GM12878 (cell line): ENCODE data around the gene UST. TPM values are rescaled to one million over a fixed set of nuclear protein-coding genes. Genes with fewer than 3 reads are reported as not detected.

Source experiments
- ATAC-seq: fragments of 200-7000 bp; cut with Tn5 transposase; 3 replicates; pipeline ENCODE4 v1.9.1; 2020; ENCODE audit warnings: mild to moderate bottlenecking, moderate library complexity
- BruUV-seq: library from RNA; stranded (reverse); fragments of 400-500 nt; replicated peaks from 2 replicates; lab custom pipeline; 2021; lab: Mats Ljungman, UMichigan
- CTCF ChIA-PET: fragments of 300-600 bp; sonication (Branson Sonifier 250); formaldehyde crosslinking; extraction: SDS; loops from one replicate; lab custom pipeline; 2021; ENCODE audit warnings: inconsistent platforms; lab: Yijun Ruan, JAX
- POLR2A ChIA-PET: fragments of 350-600 bp; formaldehyde crosslinking; extraction: SDS; loops from one replicate; lab custom pipeline; 2021; ENCODE audit warnings: inconsistent platforms; lab: Charles Lee
- RAD21 ChIA-PET: fragments of 300-600 bp; sonication (Branson Sonifier 250); formaldehyde crosslinking; loops from one replicate; lab custom pipeline; 2023; ENCODE audit warnings: antibody characterized with exemption; ENCODE audit not compliant: unreplicated experiment; lab: Charles Lee
- SMC1A ChIA-PET: fragments of 300-600 bp; sonication (Branson Sonifier 250); formaldehyde crosslinking; loops from one replicate; lab custom pipeline; 2023; ENCODE audit not compliant: unreplicated experiment, uncharacterized antibody; lab: Charles Lee
- DNase-seq: peaks from one replicate; pipeline ENCODE4 v3.0.0-alpha.2; 2011; ENCODE audit warnings: low read depth, low spot score
- FAIRE-seq: peaks from 3 replicates; lab custom pipeline; 2011; peaks lifted over from hg19 to GRCh38; lab: Jason Lieb, UNC
- H2AFZ ChIP-seq: 2 replicates; pipeline ENCODE4 v1.6.0; 2011; ENCODE audit warnings: low read depth, low read length, control low read depth; ENCODE audit not compliant: control insufficient read depth
- H3K27ac ChIP-seq: 2 replicates; pipeline ENCODE4 v1.5.1; 2011; ENCODE audit warnings: control low read depth; ENCODE audit not compliant: control insufficient read depth, insufficient read depth
- H3K27me3 ChIP-seq, 2 experiments: replicated peaks in 1 of 2; 2 replicates each; pipeline versions ENCODE4 v1.6.0 to v1.6.1; 2011; ENCODE audit warnings: low read length in 1 of 2; ENCODE audit not compliant: control insufficient read depth in 2 of 2, insufficient read depth in 2 of 2
- H3K36me3 ChIP-seq, 2 experiments: 2 replicates each; pipeline ENCODE4 v1.5.1; 2011; ENCODE audit warnings: low read length in 1 of 2; ENCODE audit not compliant: control insufficient read depth in 2 of 2, insufficient read depth in 2 of 2
- H3K4me1 ChIP-seq: 2 replicates; pipeline ENCODE4 v1.6.1; 2011; ENCODE audit warnings: mild to moderate bottlenecking, low read length, moderate library complexity, mixed read lengths; ENCODE audit not compliant: control insufficient read depth, insufficient read depth
- H3K4me2 ChIP-seq: 2 replicates; pipeline ENCODE4 v1.6.0; 2011; ENCODE audit warnings: control low read depth; ENCODE audit not compliant: control insufficient read depth, insufficient read depth
- H3K4me3 ChIP-seq: fragments of 200-600 bp; sonication (generic); 2 replicates; pipeline ENCODE4 v1.5.1; 2016
- H3K79me2 ChIP-seq: 2 replicates; pipeline ENCODE4 v1.6.0; 2011; ENCODE audit warnings: low read length; ENCODE audit not compliant: control insufficient read depth, insufficient read depth
- H3K9ac ChIP-seq: 2 replicates; pipeline ENCODE4 v1.8.0; 2011; ENCODE audit warnings: low read length, control low read depth, mixed read lengths; ENCODE audit not compliant: control insufficient read depth, insufficient read depth
- H3K9me3 ChIP-seq: replicated peaks from 3 replicates; pipeline ENCODE4 v1.5.1; 2011; ENCODE audit warnings: mild to moderate bottlenecking, low read length; ENCODE audit not compliant: control insufficient read depth, insufficient read depth
- H4K20me1 ChIP-seq: 2 replicates; pipeline ENCODE4 v1.6.0; 2011; ENCODE audit not compliant: control insufficient read depth, insufficient read depth
- CBX5 ChIP-seq: sonication (generic); IDR thresholded peaks from 2 replicates; pipeline ENCODE4 v1.6.1; 2016; ENCODE audit warnings: low read depth, moderate library complexity, mild to moderate bottlenecking, inconsistent platforms
- MEF2A ChIP-seq: IDR thresholded peaks from 2 replicates; pipeline ENCODE4 v1.6.1; 2011; ENCODE audit warnings: low read depth, mild to moderate bottlenecking, low read length, moderate library complexity; ENCODE audit not compliant: insufficient read depth
- NFXL1 ChIP-seq: fragments of 450-650 bp; IDR thresholded peaks from 2 replicates; pipeline ENCODE4 v1.6.1; 2017; ENCODE audit warnings: antibody characterized with exemption, mild to moderate bottlenecking, borderline replicate concordance
- POLR2A ChIP-seq: IDR thresholded peaks from 2 replicates; pipeline ENCODE4 v1.6.1; 2011; ENCODE audit warnings: low read depth, mild to moderate bottlenecking, low read length
- RAD21 ChIP-seq: IDR thresholded peaks from 2 replicates; pipeline ENCODE4 v1.6.1; 2011; ENCODE audit warnings: mild to moderate bottlenecking, low read depth, low read length, moderate library complexity; ENCODE audit not compliant: insufficient read depth
- RUNX3 ChIP-seq: IDR thresholded peaks from 2 replicates; pipeline ENCODE4 v1.6.1; 2012; ENCODE audit warnings: low read length, inconsistent platforms
- SIX5 ChIP-seq: IDR thresholded peaks from 2 replicates; pipeline ENCODE4 v1.6.1; 2011; ENCODE audit warnings: mild to moderate bottlenecking, low read depth, low read length, moderate library complexity; ENCODE audit not compliant: severe bottlenecking
- SKIL ChIP-seq: fragments of 450-650 bp; IDR thresholded peaks from 2 replicates; pipeline ENCODE4 v1.6.1; 2017; ENCODE audit warnings: mild to moderate bottlenecking, low read depth, inconsistent platforms; ENCODE audit not compliant: poor library complexity, severe bottlenecking
- STAT3 ChIP-seq: IDR thresholded peaks from 2 replicates; pipeline ENCODE4 v1.6.1; 2011; ENCODE audit warnings: low read depth, low read length, improper control_type of control experiment
- ZNF207 ChIP-seq: fragments of 450-650 bp; IDR thresholded peaks from 2 replicates; pipeline ENCODE4 v1.6.1; 2014; ENCODE audit warnings: antibody characterized with exemption, mild to moderate bottlenecking, borderline replicate concordance
- ZSCAN29 ChIP-seq: fragments of 450-650 bp; IDR thresholded peaks from 2 replicates; pipeline ENCODE4 v1.6.1; 2017; ENCODE audit warnings: mild to moderate bottlenecking, moderate library complexity
- WGBS: methylation state at CpG from one replicate; pipeline ENCODE4 v1.1.6; 2016; ENCODE audit warnings: low lambda C conversion rate; ENCODE audit not compliant: insufficient replicate concordance, insufficient coverage; ENCODE audit errors: missing lambda C conversion rate; 5-methylcytosine and 5-hydroxymethylcytosine counted together
- in situ Hi-C: fragments of 300-500 bp; cut with MboI; formaldehyde crosslinking; loops from 9 replicates; pipeline ENCODE4 v1.14.3; 2018; ENCODE audit warnings: mixed read lengths
- intact Hi-C: fragments of 100-400 bp; cut with micrococcal nuclease; formaldehyde crosslinking; loops from one replicate; pipeline ENCODE4 v1.14.2; 2022; ENCODE audit not compliant: unreplicated experiment
- polyA plus RNA-seq, 11 experiments: library from polyadenylated mRNA; depleted of rRNA in 4 of 11; unstranded in 6 of 11; stranded (reverse) in 5 of 11; fragments of >200 nt; fragmentation: Nextera tagmentation in 4 of 11; fragmentation: Illumina TruSeq in 1 of 11; extraction: Ambion mirVana in 4 of 11; extraction: Trizol in 1 of 11; gene quantifications; 1 replicate in 1 of 11; 2 replicates in 10 of 11; pipeline versions ENCODE4 v1.2.1 to v1.2.3, GENCODE V29; 2011 to 2016; ENCODE audit warnings: inconsistent platforms in 2 of 11, missing spikeins in 2 of 11, low read depth in 1 of 11
- total RNA-seq, 4 experiments: library from RNA; depleted of rRNA in 3 of 4; stranded (reverse); fragments of >200 nt in 3 of 4; fragmentation: Illumina TruSeq in 1 of 4; extraction: Trizol in 1 of 4; gene quantifications; 2 replicates each; pipeline versions ENCODE4 v1.2.1 to v1.2.3, GENCODE V29; 2013 to 2021
- TF ChIP-seq, protein P1 (sequence below): fragments of 450-650 bp; formaldehyde crosslinking; IDR thresholded peaks from 2 replicates; pipeline ENCODE4 v1.5.0; 2022; ENCODE audit warnings: mild to moderate bottlenecking, missing genetic modification characterization

UST gene
- total and polyA plus RNA-seq, 10 of the 15 experiments (the other 5 are each of a cell fraction or from before 2014, with no cell fraction given): 0.74 to 43.3 (median 2.2) TPM

GRCh38 chr6:149098700-149099276 lies 352.0 kb downstream of the UST start:
- Histone ChIP-seq H3K4me3 (no peak overlapping the region), H3K36me3 (no peaks in the 10 kb centered on the region), H3K27me3 (no peaks in the 10 kb centered on the region), H3K4me1 (peaks cover 4% of the 10 kb centered on the region; the same call in 1 of the 2 replicates), H3K4me2 (no peak overlapping the region), H3K9me3 (peaks cover 6% of the 10 kb centered on the region; the same call in 2 of the 3 replicates), H3K79me2 (no peaks in the 10 kb centered on the region), H2AFZ (no peak overlapping the region), H3K9ac (no peak overlapping the region), H3K27ac (no peak overlapping the region), H4K20me1 (no peaks in the 10 kb centered on the region)
- FAIRE-seq: no peak
- RAD21 ChIA-PET: no interaction called here
- in situ Hi-C loops (no loop called here), intact Hi-C loops (no loop called here)
- 62% methylated on average over 4 of the region's 4 CpGs for WGBS
- DNase-seq: no peak
- POLR2A ChIA-PET: interaction anchor here (0.6 to 0.7 kb wide), 2 partner anchors 30 to 81 kb away, joined by 3 read pairs; no protein-coding TSS in a partner anchor
- CTCF ChIA-PET: no interaction called here
- TF ChIP-seq NFXL1: 0 out of 2 replicates have a peak, but pooled peaks have one; percentile 33
- no peak for TF ChIP-seq RUNX3
- peak; percentile 59 for TF ChIP-seq SKIL
- peak; percentile 88 for TF ChIP-seq CBX5
- ATAC-seq: no peak
- BruUV-seq: no TSS peak
- SMC1A ChIA-PET: interaction anchor here (0.5 to 1.5 kb wide), 3 partner anchors 11 to 972 kb away, joined by 3 read pairs; no protein-coding TSS in a partner anchor

GRCh38 chr6:149102324-149102723 lies 355.5 kb downstream of the UST start:
- Histone ChIP-seq H3K27ac (no peak overlapping the region), H3K4me2 (no peak overlapping the region), H3K9ac (no peak overlapping the region), H3K36me3 (no peaks in the 10 kb centered on the region), H2AFZ (no peak overlapping the region), H3K27me3 (no peaks in the 10 kb centered on the region), H3K79me2 (no peaks in the 10 kb centered on the region), H4K20me1 (no peaks in the 10 kb centered on the region), H3K9me3 (peaks cover 6% of the 10 kb centered on the region; the same call in 2 of the 3 replicates), H3K4me1 (no peaks in the 10 kb centered on the region), H3K4me3 (no peak overlapping the region)
- DNase-seq (no peak), ATAC-seq (no peak), FAIRE-seq (no peak)
- ChIA-PET SMC1A (interaction anchor here (0.8 kb wide), 1 partner anchor 387 kb away, joined by 4 read pairs; no protein-coding TSS in a partner anchor), POLR2A (no interaction called here), RAD21 (no interaction called here), CTCF (no interaction called here)
- BruUV-seq: no TSS peak
- in situ Hi-C loops (no loop called here), intact Hi-C loops (no loop called here)
- TF ChIP-seq SIX5 (no peak), ZSCAN29 (no peak), POLR2A (no peak), MEF2A (no peak), STAT3 (no peak), ZNF207 (no peak), RAD21 (no peak)
- TF ChIP-seq, protein P1, sequence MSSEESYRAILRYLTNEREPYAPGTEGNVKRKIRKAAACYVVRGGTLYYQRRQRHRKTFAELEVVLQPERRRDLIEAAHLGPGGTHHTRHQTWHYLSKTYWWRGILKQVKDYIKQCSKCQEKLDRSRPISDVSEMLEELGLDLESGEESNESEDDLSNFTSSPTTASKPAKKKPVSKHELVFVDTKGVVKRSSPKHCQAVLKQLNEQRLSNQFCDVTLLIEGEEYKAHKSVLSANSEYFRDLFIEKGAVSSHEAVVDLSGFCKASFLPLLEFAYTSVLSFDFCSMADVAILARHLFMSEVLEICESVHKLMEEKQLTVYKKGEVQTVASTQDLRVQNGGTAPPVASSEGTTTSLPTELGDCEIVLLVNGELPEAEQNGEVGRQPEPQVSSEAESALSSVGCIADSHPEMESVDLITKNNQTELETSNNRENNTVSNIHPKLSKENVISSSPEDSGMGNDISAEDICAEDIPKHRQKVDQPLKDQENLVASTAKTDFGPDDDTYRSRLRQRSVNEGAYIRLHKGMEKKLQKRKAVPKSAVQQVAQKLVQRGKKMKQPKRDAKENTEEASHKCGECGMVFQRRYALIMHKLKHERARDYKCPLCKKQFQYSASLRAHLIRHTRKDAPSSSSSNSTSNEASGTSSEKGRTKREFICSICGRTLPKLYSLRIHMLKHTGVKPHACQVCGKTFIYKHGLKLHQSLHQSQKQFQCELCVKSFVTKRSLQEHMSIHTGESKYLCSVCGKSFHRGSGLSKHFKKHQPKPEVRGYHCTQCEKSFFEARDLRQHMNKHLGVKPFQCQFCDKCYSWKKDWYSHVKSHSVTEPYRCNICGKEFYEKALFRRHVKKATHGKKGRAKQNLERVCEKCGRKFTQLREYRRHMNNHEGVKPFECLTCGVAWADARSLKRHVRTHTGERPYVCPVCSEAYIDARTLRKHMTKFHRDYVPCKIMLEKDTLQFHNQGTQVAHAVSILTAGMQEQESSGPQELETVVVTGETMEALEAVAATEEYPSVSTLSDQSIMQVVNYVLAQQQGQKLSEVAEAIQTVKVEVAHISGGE: no peak
